Measurements from ENCODE around the gene RLBP1.

GRCh38 chr15:89177116-89177515, 44.3 kb downstream of the RLBP1 start:
- no peak for TF ChIP-seq EZH2phosphoT487 (IDR thresholded peaks at IDR 0.05; ENCODE audit: insufficient read depth, low read depth)
- TF ChIP-seq EZH2 (IDR thresholded peaks at IDR 0.05; ENCODE audit: insufficient read depth, poor library complexity, severe bottlenecking) = no peak

Measured in GM23248 (cell line).